GM21528 (cell line): ENCODE data around the gene PTPN2.

ENCODE experiments used
- ATAC-seq: cut with Tn5 transposase; IDR thresholded peaks from one replicate; pipeline ENCODE4 v1.9.1; 2021; ENCODE audit warnings: mild to moderate bottlenecking, moderate library complexity; ENCODE audit not compliant: unreplicated experiment, low FRiP score

PTPN2 gene

DNA sequence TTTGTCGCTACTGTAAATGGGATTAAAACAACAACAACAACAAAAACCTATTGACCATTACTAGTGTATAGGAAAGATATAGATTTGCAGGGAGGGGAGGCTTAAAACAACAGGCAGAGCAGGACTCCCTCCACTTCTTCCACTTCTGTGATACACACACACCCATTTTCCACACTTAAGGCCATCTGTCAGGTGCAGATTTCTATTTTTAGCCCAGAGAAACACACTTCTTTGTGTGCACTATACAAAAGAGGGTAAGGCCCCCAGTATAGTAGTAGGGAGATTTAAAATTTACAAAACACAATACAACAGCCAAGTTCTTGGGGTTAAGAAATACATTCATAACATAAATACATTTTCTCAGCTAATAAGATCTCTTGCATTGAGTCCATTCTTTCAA, 22.4 kb downstream of the PTPN2 start:
- ATAC-seq: no peak

DNA sequence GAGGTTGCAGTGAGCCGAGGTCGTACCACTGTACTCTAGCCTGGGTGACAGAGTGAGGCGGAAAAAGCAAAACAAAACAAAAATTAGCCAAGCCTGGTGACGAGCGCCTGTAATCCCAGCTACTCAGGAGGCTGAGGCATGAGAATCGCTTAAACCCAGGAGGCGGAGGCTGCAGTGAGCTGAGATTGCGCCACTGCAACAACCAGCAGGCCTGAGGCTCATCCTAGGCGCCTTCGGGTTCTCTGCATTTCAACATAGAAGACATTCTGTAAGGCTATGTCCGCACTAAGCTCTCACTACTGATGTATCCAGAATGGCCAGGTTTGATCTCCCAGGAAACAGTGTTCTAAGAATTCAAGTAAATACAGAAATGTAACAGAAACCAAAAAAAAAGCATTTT, 23.5 kb downstream of the PTPN2 start:
- ATAC-seq: no peak

DNA sequence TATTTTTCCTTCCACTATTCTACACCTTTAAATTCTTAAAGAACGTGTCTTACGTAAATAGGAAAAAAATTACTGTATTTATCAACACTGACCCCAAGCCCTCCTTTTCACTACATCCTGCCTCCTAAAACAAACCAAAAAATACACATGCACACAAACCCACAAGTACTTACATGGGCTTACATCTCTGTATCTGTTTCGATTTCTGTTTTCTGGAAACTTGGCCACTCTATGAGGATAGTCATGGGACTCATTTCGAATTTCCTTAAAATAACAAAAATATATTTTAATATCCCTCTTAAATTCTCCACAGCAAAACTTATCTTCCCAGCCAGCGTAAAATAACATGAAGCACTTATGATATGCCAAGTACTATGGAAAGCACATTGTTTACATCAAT, 25.0 kb downstream of the PTPN2 start:
- no peak for ATAC-seq

DNA sequence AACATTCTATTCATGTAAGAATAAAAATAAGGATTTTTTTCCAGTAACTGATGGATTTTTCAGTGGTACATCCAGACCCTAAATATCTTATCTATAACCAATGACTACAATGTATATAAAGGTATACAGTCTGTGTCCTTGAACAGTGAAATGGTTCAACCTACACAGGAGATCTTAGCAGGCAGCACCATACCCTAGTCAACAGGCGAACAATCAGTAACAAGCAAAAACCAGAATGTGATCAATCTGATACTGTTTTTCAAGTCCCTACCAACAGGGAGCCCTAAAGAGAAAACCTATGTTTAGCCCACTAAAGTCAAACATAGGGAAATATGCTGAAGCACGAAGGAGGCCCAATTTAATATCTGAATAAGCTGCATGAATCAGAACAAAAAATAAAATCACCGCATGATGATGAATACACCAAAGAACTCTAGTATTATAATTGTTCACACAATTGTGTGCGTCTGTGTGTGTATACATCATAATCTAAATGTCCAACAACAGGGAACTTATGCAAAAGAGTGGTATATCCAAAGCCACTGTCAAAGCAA, 26.0 kb downstream of the PTPN2 start:
- ATAC-seq: no peak

DNA sequence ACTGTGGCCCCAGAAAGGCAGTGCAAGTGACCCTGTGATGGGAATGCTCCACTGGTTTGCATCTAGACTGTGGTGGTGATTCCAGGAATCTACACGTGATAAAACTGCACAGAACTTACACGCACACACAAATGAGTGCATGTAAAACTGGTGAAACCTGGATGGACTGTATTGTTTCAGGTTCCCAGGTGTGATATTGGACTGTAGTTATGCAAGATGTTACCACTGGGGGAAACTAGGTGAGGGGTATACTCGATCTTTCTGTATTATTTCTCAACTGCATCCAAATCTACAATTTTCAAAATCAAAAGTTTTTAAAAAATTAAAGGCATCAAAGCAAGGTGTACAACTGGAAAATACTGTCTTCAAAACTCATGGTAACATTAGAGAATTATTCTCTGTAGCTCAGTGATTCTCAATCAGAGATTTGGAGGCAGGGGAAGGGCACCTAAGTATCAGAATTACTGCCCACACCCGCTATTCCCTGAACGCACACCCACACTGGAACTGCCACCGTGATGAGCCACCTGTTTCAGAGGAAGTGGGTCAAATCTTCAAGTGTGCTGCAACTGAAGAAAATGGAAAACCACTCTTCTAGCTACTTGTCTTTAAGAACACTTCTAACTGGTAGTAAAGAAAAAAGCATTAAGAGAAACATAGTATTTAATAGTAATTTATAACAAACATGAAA, 26.7 kb downstream of the PTPN2 start:
- no peak for ATAC-seq

DNA sequence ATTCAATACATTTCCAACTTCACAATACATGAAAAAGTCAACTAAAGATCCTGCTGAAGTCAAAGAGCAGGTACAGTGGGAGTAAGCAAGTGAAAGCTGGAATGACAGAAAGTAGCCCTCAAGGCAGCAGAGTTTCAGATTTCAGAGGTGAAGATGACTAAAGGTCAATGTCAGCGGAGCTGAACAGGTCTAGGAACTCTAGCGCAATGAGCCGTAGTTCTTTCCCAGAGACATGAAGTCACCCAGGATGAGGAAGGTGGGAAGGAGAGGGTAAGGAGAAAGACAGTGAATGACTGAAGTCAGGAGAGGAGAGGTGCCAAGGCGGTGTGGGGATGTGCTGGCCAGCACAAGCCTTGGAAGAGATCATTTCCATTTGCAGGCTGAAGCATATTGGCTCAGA, 28.1 kb downstream of the PTPN2 start:
- no peak for ATAC-seq

DNA sequence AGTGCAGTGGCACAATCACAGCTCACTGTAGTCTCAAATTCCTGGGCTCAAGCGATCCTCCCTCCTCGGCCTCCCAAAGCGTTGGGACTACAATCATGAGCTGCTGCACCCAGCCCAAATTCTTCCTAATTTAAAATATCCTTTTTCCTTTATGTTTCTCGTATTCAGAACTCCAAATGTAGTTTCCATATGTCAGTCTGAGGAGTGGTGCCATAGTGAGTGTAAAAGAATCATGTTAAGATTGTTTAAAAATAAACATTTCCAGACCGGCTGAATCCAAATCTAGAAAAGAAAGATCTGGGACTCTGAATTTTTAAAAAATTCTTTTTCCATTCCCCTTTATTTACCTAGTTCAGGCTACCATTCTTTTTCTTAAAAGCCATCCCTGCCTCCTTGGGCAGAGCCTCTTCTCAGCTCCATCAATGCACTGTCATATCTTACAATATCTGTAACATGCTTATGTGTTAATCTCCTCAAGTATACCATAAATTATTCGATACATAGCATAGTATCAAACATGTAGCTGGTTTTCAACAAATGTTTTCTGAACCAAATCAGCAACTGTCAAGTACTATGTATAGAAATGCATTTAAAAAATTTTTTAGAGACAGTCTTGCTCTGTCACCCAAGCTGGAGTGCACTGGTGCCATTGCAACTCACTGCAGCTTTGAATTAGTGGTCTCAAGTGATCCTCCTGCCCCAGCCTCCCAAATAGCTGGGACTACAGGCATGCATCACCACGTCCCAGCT, 31.3 kb downstream of the PTPN2 start:
- no peak for ATAC-seq

DNA sequence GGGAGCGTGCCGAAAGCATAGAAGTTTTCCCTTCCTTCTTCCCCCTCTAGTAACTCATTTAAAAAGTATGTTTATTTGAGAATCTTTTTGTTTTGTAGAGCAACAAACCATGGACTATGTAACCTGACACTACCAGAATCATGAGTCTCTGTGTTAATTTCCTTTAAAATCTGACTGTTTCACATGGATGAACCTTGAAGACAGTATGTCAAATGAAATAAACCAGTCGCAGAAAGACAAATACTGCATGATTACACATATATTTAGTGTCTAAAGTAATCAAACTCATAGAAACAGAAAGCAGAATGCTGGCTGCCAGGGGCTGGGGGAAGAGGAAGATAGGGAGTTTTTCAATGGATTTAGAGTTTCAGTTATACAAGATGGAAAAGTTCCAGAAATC, 32.3 kb downstream of the PTPN2 start:
- ATAC-seq: no peak

DNA sequence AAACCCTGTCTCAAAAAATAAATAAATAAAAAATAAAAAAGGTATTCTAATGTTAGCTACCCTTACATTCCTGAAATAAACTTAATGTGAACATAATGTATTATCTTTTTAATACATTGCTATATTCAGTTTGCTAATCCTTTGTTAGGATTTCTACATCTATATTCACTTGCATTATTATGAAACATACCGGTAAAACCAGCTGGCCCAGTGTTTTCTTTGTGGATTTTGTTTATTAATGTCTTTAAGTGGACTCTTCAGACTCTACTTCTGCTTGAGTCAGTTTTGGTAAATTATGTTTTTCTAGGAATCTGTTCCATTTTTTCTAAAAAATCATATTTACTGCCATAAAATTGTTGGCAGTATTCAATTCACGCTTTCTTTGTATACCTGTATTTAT, 34.5 kb downstream of the PTPN2 start:
- no peak for ATAC-seq

DNA sequence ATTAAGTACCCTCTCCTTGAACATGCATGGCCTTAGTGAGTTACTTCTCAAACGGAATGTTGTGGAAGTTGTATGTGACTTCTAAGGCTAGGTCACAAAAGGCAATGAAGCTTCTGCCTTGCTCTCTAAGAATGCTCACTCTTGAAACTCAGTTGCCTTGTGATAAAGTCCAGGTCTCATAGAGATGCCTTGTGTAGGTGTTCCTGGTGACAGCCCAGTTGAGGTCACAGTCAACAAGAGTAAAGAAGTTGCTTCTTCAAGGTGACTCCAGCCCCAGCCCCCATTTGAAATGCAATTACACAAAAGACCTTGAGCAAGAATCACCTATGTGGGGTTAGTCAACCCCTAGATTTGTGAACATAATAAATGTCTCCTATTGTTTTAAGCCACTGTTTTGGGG, 35.6 kb downstream of the PTPN2 start:
- no peak for ATAC-seq

DNA sequence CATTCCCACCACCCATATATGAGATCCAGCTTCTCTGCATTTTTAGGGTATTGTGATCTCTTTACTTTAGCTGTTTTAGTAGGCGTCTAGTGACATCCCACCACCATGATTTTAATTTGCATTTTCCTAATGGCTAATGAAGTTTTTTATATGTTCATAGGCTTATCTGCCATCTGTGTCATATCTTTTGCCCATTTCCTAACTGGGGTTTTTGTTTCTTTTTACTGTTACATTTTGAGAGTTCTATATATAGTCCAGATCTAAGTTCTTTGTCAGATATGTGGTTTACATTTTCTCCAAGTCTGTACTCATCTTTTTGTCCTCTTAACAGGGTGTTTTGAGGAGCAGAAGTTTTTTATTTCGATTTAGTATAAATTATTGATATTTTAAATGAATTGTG, 39.6 kb downstream of the PTPN2 start:
- ATAC-seq: no peak

DNA sequence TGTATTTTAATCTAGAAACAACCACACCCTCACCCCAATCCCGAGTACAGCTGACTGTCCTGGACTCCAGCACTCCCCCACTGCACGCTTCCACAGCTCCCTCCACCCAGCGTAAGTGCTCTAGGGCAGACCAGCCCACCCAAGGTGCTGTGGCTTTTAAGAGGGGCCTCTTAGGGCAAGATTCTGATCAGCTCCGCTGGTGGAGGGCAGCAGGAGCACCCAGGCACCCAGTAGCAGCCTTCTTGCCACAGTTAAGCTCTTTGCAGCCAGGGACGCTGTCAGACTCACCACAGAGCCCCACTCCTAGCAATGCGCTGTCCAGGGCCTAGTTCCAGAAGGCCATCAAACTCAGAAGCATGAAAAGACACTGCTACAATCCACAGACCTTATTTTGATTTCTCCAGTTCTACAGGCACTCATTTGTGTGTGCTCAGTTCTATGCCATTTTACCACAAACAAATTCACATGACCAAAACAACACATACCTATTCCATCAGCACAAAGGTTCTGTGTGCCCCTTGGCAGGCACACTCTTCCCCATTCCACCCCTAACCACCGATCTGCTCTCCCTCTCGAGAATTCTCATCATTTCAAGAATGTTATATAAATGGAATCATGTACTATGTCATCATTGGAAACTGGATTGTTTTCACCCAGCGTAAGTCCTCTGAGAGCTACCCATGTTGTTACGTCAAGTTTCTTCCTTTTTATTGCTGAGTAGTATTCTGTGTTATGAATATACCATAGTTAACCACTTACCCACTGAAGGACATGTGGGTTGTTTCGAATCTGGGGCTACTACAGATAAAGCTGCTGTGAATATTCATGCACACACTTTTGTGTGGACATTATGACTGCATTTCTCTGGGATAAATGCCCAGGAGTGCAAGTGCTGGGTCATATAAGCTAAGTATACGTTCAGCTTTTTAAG, 40.4 kb downstream of the PTPN2 start:
- no peak for ATAC-seq

DNA sequence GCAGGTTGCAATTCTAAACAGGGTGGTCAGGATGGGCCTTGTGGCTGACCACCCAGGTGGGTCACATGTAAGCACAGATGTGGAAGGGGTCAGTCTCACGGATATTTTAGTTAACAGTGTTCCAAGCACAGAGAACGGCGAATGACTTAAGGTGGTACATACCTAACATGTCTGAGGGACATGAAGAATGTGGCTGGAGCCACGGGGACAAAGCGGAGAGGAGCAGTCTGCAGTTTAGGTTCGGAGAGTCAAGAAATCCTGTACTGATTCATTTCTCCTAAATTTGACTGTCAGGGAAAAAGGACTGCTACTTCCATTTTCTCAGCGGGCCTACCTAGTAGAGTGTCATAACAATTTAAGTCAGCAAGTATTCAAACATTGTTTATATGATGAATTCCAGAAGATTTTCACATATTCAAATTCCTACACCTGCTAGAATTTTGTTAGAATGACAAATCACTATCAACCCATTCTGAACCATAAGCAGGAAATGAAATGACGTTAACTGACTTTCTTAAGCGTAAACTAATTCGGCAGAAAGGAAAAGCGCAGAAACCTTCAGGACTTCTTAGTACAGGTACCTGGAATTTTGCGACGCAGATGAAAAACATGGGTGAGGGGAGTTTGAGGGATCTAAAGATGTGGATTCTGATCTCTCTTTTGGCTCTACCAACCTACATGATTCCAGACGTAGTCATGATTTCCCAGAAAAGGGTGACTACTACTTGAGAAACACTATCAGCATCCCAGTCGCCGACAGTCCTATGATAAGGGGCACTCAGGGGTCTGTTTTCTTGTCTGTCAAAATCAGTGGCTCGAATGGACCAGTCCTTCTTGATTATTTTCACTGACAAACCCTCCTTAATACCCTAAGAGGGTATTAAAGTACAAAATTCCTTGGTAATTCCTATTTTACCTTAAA, 41.3 kb downstream of the PTPN2 start:
- no peak for ATAC-seq

DNA sequence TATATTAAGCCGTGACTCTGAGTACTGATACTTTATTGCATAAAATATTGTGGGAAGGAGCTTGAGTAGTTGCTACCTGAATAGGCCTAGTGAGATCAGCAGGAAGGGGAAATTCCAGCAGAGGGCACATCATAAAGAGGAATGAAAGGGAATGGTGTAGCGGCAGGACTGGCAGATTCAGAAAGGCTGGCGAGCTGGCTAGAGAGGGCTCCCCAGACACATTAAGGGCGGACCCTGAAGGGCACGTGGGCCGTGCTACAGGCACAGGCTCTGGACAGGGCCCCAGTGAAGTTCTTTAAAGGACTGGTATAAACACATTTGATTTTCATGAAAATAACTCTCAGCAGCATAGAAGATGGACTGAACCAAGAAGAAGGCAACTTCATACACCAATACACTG, 43.0 kb downstream of the PTPN2 start:
- ATAC-seq: no peak

DNA sequence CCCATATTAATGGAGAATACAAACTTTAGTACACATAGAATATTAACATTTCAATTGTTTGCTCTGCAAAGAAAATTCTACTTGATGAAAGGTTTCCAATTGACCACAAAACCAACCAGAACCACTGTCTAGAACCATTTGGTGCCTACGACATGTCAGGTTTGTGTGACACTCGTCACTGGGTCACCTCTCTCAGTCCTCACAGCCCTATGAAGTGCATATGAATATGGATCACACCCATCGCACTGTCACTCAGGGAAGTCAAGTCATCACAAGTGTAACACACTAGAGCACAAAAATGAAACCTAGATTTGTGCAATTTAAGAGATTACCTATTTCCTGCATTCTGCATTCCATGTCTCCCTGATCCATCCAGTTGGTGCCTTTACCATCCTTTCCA, 43.7 kb downstream of the PTPN2 start:
- ATAC-seq: no peak

DNA sequence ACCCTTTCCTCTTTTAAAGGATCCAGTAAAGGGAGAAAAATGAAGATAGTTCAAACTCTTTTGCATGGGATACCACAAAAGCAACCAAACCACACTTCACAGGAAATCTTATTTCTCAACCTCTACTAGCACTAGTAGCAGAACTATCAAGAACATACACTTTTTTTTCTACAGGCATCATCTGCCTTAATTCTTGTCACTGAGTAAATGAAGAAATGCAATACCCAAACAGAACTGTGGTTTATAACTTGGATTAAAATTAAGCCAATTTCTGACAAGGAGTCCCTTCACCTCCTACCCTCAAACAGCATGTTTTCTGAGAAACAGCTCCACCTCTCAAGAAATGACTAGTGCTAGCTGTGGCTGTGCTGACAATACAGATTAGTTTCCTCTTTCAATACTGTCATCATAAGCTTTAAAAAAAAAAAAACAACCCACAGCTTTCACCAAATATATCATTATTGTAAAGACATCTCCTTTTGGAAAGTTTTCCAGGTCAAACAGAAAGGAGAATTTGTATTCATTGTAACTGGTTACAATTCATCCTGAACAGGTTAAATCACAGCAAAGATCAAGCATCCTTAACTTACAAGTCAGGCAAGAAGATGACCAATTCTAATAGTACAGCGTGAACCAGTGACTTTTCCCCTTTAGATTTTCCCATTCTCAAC, 44.4 kb downstream of the PTPN2 start:
- peak; percentile 78 for ATAC-seq

DNA sequence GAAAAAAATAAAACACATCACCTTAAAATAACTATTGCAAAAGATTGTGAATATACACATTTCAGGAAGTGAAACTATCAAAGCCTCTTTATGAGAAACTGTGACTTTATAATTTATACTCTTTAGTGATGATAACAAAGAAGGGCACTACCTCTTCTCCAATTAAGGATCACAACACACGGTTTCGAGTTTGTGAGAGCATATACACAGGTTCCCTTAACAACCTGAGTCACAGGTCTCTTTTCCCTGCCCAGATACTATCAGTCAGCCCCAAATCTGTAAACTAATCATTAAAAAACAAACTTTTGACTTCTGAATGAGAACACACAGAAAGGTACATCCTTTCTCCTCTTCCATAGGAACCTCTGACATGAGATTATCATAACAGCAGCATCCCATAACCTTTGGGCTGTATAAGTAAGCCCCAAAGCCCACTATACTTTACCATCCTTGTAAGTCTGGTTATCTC, 44.9 kb downstream of the PTPN2 start:
- peak; percentile 55 for ATAC-seq

DNA sequence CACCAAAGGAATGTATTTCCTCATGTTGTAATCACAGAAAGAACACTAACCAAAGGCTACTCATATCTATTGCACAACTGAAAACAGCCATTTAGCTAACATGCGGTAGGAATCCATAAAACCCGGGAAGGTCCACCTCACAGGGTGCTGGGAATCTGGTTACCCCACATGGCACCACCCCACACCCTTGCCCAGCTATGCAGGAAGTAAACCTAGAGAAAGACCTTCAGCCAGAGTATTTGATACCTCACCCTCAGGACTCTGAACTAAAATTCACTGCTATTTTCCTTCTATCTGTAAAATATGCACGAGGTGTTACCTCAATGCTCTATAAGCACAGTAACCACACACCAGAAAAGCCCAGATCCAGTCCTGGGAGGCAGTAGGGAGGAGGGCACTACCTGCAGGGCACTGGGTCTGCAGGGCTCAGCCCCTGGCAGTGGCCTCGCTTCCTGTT, 45.8 kb downstream of the PTPN2 start:
- no peak for ATAC-seq

DNA sequence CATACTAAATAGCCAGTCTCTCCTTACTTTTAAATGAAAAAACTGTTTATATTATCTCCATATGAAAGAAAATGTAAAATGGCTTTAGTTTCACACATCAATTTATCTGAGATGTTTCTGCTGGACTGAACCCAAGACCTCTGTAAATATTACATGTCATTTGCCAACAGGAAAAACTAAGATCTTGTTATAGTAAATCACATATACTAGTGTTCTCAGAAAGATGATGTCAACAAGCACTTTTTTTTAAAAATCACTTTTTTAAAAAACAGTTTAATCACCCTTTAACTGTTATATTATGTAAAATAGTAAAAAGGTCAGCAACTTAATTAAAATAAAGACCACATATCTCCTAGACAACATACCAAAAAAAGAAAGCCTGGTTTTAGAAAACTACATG, 46.3 kb downstream of the PTPN2 start:
- ATAC-seq: no peak
